ENCODE results near the gene RAPGEF2.
"Not testable (repeated sequence)": the region's sequence is repeated elsewhere in the genome, so short reads cannot be mapped to it uniquely, and the experiment has no call there.

DNA sequence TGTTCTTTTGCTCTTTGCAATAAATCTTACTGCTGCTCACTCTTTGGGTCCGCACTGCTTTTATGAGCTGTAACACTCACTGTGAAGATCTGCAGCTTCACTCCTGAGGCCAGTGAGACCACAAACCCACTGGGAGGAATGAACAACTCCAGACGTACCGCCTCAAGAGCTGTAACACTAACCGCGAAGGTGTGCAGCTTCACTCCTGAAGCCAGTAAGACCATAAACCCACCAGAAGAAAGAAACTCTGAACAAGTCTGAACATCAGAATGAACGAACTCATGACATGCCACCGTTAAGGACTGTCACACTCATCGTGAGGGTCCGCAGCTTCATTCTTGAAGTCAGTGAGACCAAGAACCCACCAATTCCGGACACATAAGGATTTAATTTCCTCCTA is 276.2 kb downstream of the RAPGEF2 start:
- TF ChIP-seq, protein P1, sequence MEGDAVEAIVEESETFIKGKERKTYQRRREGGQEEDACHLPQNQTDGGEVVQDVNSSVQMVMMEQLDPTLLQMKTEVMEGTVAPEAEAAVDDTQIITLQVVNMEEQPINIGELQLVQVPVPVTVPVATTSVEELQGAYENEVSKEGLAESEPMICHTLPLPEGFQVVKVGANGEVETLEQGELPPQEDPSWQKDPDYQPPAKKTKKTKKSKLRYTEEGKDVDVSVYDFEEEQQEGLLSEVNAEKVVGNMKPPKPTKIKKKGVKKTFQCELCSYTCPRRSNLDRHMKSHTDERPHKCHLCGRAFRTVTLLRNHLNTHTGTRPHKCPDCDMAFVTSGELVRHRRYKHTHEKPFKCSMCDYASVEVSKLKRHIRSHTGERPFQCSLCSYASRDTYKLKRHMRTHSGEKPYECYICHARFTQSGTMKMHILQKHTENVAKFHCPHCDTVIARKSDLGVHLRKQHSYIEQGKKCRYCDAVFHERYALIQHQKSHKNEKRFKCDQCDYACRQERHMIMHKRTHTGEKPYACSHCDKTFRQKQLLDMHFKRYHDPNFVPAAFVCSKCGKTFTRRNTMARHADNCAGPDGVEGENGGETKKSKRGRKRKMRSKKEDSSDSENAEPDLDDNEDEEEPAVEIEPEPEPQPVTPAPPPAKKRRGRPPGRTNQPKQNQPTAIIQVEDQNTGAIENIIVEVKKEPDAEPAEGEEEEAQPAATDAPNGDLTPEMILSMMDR (IDR thresholded peaks at IDR 0.05): not testable (repeated sequence)
- not testable (repeated sequence) for TF ChIP-seq POLR2A (IDR thresholded peaks at IDR 0.05)
